Inflammatory macrophage (primary cell): ENCODE data around the gene YWHAE.
"Not testable (repeated sequence)": the region's sequence is repeated elsewhere in the genome, so short reads cannot be mapped to it uniquely, and the experiment has no call there.

ENCODE experiments used
- DNase-seq, 2 donors: peaks; one replicate each; pipeline ENCODE4 v3.0.0-alpha.2; 2020 to 2022

Gene YWHAE

GRCh38 chr17:1373707-1374237 lies 26.2 kb downstream of the YWHAE start:
- DNase-seq = no peak

- DNase-seq = no peak
Measured at GRCh38 chr17:1372618-1373017, 27.4 kb downstream of the YWHAE start.

- DNase-seq = no peak
Measured at GRCh38 chr17:1371893-1372590, 28.0 kb downstream of the YWHAE start.

- no peak for DNase-seq
Measured at GRCh38 chr17:1368588-1368987, 31.4 kb downstream of the YWHAE start.

GRCh38 chr17:1367351-1367745 lies 32.7 kb downstream of the YWHAE start:
- DNase-seq = no peak

GRCh38 chr17:1366234-1366633 lies 33.8 kb downstream of the YWHAE start:
- no peak for DNase-seq

- peak; percentile 73 to 82 for DNase-seq
Measured at GRCh38 chr17:1365445-1366039, 34.5 kb downstream of the YWHAE start.

GRCh38 chr17:1362964-1363363 lies 37.1 kb downstream of the YWHAE start:
- DNase-seq = peak; percentile 80 to 87

- peak in 1 of 2 donors; percentile 8 for DNase-seq
Measured at GRCh38 chr17:1362065-1362848, 37.8 kb downstream of the YWHAE start.

GRCh38 chr17:1360975-1361374 lies 39.0 kb downstream of the YWHAE start:
- DNase-seq = no peak

- DNase-seq = peak in 1 of 2 donors; percentile 34
Measured at GRCh38 chr17:1360315-1360714, 39.7 kb downstream of the YWHAE start.

- no peak for DNase-seq
Measured at GRCh38 chr17:1354030-1354429, 46.0 kb downstream of the YWHAE start.

- not testable (repeated sequence) for DNase-seq
Measured at GRCh38 chr17:1352530-1352929, 47.5 kb downstream of the YWHAE start.

GRCh38 chr17:1351971-1352370 lies 48.1 kb downstream of the YWHAE start:
- DNase-seq = no peak

- no peak for DNase-seq
Measured at GRCh38 chr17:1351275-1351674, 48.7 kb downstream of the YWHAE start.

GRCh38 chr17:1347589-1348323 lies 52.3 kb downstream of the YWHAE start:
- DNase-seq = no peak

GRCh38 chr17:1344521-1344920 lies 55.5 kb downstream of the YWHAE start:
- no peak for DNase-seq

- no peak for DNase-seq
Measured at GRCh38 chr17:1343554-1343953, 56.5 kb downstream of the YWHAE start.

GRCh38 chr17:1340371-1340770 lies 59.7 kb downstream of the YWHAE start:
- no peak for DNase-seq

- no peak for DNase-seq
Measured at GRCh38 chr17:1331708-1332107, 68.3 kb downstream of the YWHAE start.

GRCh38 chr17:1329745-1330343 lies 70.2 kb downstream of the YWHAE start:
- DNase-seq = no peak

- no peak for DNase-seq
Measured at GRCh38 chr17:1328437-1328836, 71.6 kb downstream of the YWHAE start.
